Stimulated activated CD8-positive, alpha-beta memory T cell treated with anti-CD3 and anti-CD28 coated beads, Interleukin-7, amount 100 ng/mL, for 24 hours (primary cell): ENCODE measurements around the gene NEDD4L.
"Not testable (repeated sequence)": the region's sequence is repeated elsewhere in the genome, so short reads cannot be mapped to it uniquely, and the experiment has no call there.

Experiments
- DNase-seq: peaks from one replicate; pipeline ENCODE4 v3.0.0-alpha.2; 2020; ENCODE audit warnings: low read depth

The NEDD4L gene

GRCh38 chr18:58378411-58379379, 334.7 kb downstream of the NEDD4L start:
- DNase-seq = no peak

DNA sequence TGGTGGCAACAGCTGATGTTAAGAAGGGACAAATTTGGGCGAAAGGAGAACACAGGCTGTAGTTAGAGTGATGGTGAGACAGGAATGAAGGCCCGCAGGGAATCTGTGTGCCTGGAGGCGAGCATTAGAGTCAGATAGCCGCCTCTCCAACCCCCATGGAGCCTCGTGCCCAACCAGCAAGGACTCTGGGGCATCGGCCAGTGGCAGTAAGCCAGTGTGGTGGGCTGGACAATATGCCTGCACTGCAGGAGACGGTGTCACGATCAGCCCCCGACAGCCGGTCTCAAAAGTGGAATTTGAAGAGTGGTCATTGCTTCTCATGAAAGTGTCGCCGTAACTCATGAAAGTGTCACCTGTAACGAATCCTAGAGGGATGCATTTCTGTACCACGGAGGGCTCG, 335.4 kb downstream of the NEDD4L start:
- DNase-seq = no peak

DNA sequence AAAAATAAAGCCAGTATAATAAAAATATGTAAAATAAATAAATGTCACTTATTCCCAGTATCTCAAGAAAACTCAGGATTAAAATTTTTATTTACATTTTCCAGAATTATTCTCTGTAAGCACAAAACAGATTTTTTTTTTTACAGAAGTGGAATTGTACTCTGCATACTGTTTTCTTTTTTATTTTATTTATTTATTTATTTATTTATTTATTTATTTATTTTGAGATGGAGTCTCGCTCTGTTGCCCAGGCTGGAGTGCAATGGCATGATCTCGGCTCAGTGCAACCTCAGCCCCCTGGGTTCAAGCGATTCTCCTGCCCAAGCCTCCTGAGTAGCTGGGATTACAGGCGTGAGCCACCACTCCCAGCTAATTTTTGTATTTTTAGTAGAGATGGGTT, 336.1 kb downstream of the NEDD4L start:
- DNase-seq = not testable (repeated sequence)

GRCh38 chr18:58381676-58382411, 337.8 kb downstream of the NEDD4L start:
- DNase-seq = no peak

- no peak for DNase-seq
Measured at GRCh38 chr18:58382446-58382845, 338.4 kb downstream of the NEDD4L start.

DNA sequence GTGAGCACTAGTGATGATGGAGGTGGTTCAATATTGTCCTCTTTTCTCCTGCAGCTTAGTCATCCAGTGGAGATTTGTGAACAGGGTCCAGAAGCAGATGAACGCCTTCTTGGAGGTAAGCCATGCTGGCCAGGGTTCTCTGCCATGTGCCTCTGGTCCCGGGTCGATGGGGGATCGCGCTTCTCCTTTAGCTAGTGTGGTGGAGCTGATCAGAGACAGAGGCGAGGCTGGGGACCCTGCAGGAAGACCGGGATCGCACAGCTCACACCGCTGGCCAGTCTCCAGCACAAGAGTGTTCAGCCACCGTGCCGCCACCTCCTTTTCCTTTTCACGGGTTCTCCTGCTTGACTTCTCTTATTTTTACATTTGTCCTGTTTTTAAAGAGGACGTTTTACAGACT, 341.4 kb downstream of the NEDD4L start:
- DNase-seq = no peak

- no peak for DNase-seq
Measured at GRCh38 chr18:58386780-58387179, 342.8 kb downstream of the NEDD4L start.

GRCh38 chr18:58387716-58388115, 343.7 kb downstream of the NEDD4L start:
- no peak for DNase-seq

DNA sequence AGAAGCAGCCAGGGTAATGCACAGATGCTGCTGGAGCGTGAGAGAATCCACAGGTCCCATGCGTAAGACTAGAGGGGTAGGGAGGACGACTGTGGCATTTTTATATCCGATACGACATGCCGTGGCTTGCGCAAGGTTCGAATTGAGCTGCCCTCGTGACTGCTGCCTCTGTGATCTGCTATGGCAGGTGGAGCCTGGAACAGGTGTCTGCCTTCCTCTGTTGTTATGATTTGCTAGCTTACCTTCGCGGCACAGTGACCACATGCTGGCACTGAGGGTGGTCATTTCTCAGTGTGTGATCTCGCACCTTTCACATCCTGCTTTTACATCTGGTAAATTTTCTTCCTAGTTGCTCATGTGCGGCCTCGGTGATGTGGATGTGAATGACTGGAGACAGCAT, 344.7 kb downstream of the NEDD4L start:
- DNase-seq = no peak

GRCh38 chr18:58389745-58390144, 345.7 kb downstream of the NEDD4L start:
- no peak for DNase-seq

- no peak for DNase-seq
Measured at GRCh38 chr18:58390399-58390798, 346.4 kb downstream of the NEDD4L start.

- no peak for DNase-seq
Measured at GRCh38 chr18:58391231-58391825, 347.3 kb downstream of the NEDD4L start.

DNA sequence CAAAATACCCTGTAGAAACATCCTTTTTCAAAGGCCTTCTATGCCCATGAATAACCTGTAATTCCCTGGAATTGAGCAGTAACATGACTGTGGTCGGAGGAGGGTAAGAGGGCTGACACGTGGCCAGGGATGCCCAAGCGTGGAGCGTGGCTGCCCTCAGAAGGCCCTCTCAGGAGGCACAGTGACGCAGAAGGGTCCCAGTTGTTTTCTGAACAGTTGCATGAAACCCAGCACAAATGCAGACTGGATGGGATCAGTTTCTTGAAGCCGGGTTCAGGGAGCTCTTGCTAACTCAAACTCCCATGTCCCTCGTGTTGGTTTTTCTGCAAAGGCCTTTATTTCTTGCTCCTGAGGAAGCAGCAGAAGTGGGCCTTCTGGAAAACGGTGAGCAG, 347.9 kb downstream of the NEDD4L start:
- DNase-seq = no peak

DNA sequence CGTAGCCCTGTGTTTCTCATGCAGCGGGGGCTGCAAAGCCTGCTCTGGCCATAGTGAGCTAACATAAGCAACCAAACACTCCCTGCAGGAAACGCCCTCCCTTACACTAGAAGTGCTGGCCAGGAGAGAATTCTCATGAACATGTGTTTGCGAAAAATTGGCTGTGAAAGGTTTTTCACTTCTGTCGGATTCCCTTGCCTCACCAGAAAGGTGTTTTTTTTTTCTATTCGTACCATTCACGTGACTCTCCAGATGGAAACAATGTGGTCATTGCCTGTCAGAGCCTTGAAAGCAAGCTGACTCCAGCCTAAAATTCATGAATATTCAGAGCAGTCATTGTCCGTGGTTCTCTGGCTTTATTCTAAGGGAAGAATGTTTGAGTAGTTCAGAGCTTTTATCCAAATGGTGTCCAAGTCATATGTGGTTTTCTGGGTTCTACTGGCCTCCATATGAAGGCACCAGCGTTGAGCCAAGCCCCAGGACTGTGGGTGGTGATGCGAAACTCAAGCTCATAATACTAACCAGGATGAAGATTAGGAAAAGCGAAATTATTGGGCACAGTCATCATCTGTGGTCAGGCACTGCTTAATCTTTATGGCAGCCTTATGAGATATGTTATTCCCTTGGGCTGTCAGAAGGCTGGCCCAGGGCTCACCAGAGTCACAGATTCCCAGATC, 348.4 kb downstream of the NEDD4L start:
- DNase-seq = no peak

GRCh38 chr18:58393295-58393694, 349.3 kb downstream of the NEDD4L start:
- no peak for DNase-seq

DNA sequence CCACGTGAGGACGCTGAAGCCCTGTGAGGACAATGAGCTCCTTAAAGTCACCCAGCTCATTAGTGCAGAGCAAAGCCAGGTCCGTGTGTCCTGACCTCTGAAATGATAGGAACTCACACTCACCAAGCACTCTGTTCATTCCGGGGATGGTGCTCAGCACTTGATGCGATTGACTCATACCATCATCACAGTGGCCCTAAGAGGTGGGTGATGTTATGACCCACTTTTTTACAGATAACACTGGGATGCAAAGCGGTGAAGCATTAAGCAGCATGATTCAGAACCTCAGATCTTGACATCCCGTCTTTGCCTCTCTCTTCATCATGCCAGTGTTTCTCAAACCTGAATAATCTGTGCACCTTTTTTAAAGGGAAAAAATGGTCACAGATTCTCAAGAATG, 350.0 kb downstream of the NEDD4L start:
- DNase-seq = no peak

- DNase-seq = no peak
Measured at GRCh38 chr18:58394602-58395425, 350.8 kb downstream of the NEDD4L start.

- DNase-seq = no peak
Measured at GRCh38 chr18:58396144-58396543, 352.1 kb downstream of the NEDD4L start.

DNA sequence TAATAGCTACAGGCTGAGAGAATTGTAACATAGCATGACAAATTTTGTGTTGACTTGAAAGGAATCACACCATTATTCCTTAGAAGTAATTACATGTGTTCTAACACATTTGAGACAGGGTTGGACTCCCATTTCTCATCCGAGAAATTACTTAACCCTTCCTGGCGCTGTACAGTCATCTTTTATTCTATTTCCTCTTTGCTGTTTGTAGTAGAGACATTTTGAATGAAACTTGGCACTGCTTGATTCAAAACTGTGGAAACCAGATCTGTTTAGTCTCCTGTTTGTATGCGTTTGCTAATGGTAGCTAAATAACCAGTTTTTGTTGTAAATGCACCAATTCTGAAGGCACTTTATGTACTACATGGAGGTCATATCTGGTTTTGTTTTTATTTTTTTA, 352.9 kb downstream of the NEDD4L start:
- no peak for DNase-seq

- DNase-seq = no peak
Measured at GRCh38 chr18:58397385-58398132, 353.5 kb downstream of the NEDD4L start.
